ENCODE data around the gene PGAM1. TPM values are rescaled to one million over a fixed set of nuclear protein-coding genes. Genes with fewer than 3 reads are reported as not detected.

Gene PGAM1
- total RNA-seq, 3 donors from 2014 or later, result 162 to 182 (median 171) TPM

DNA sequence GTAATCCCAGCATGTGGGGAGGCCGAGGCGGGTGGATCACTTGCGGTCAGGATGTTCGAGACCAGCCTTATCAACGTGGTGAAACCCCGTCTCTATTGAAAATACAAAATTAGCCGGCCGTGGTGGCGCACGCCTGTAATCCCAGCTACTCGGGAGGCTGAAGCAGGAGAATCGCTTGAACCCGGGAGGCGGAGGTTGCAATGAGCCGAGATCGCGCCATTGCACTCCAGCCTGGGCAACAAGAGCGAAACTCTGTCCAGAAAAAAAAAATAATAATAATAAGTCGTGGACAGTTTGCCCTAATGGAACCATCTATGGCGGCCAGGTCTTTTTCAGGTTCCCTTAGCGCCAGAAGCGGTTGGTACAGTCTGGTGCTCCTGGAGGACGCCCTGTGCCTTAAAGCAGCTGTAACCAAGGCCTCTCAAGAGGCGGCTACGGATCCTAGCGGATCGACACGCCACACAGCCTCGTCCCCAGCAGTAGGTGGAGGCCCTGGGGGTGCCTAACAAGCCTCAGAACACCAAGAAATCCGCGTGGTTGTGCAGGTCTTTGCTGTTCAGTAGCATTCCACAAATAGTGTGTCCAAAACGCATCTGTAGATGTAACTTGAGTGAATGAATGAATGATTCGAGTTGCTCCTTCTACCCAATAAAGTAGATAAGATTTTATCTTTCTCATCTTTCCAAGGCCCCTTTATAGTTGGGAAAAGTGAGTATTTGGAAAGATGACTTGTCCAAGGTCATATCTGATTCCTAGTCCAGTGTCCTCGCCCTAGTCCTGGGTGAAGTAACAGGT is 982 bp downstream of the PGAM1 start:
- H3K27me3 ChIP-seq, result no peaks in the 10 kb centered on the region
- intact Hi-C loops (cut with DNase I; ENCODE audit: low total_unique reads), result no loop called here
- H3K27ac ChIP-seq, result peak overlapping the region; percentile 88 to 91
- no peaks in the 10 kb centered on the region for H3K36me3 ChIP-seq
- TF ChIP-seq, protein P1, sequence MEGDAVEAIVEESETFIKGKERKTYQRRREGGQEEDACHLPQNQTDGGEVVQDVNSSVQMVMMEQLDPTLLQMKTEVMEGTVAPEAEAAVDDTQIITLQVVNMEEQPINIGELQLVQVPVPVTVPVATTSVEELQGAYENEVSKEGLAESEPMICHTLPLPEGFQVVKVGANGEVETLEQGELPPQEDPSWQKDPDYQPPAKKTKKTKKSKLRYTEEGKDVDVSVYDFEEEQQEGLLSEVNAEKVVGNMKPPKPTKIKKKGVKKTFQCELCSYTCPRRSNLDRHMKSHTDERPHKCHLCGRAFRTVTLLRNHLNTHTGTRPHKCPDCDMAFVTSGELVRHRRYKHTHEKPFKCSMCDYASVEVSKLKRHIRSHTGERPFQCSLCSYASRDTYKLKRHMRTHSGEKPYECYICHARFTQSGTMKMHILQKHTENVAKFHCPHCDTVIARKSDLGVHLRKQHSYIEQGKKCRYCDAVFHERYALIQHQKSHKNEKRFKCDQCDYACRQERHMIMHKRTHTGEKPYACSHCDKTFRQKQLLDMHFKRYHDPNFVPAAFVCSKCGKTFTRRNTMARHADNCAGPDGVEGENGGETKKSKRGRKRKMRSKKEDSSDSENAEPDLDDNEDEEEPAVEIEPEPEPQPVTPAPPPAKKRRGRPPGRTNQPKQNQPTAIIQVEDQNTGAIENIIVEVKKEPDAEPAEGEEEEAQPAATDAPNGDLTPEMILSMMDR (IDR thresholded peaks at IDR 0.05), result no peak
- TF ChIP-seq POLR2AphosphoS5 (IDR thresholded peaks at IDR 0.05) (no peak), POLR2A (IDR thresholded peaks at IDR 0.05) (no peak)
- no peak for DNase-seq (ENCODE audit: low spot score in 2 of 2)
- peak overlapping the region; percentile 78 to 95 (median 89) for H3K4me3 ChIP-seq
- no peaks in the 10 kb centered on the region for H3K9me3 ChIP-seq
- peaks cover 0 to 13% of the 10 kb centered on the region in 2 donors for H3K4me1 ChIP-seq

DNA sequence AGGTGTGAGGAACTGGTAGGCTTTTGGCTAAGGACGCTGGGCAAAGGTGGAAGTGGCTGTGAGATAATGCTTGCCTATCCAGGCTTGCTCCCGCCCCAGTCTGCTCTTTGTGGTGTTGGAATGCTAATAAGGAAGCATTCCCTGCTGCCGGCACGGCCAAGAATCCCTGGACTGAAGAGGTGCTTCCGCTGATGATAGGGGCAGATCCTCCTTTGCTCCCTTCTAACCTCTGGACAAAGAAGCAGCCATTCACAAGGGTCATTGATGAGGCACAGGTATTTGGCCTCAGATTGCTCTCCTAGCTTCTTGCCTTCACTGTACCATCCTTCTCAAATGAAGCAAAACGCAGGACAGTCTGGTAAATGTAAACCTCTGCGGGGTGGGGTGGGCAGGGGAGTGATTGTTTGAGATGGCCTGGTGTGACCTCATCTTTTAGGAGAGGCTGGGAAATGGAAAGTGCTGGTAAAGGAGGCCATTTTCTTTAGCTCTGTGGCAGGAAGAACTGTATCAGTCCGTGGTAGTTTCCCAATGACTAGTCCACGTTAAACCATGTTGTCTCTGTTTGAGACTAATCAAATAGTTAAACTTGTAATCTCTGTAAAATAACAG is 1.7 kb downstream of the PGAM1 start:
- TF ChIP-seq, protein P1 (IDR thresholded peaks at IDR 0.05), result no peak
- peak in 1 of 3 donors; percentile 13 for TF ChIP-seq POLR2AphosphoS5 (IDR thresholded peaks at IDR 0.05)
- no peak for TF ChIP-seq POLR2A (IDR thresholded peaks at IDR 0.05)
- Histone ChIP-seq H3K4me1 (peaks cover 0 to 13% of the 10 kb centered on the region in 2 donors), H3K27me3 (no peaks in the 10 kb centered on the region), H3K27ac (peak overlapping the region; percentile 88 to 91), H3K4me3 (peak overlapping the region; percentile 78 to 95 (median 89)), H3K36me3 (no peaks in the 10 kb centered on the region), H3K9me3 (no peaks in the 10 kb centered on the region)
- DNase-seq (ENCODE audit: low spot score in 2 of 2), result peak in 1 of 2 donors; percentile 49
- intact Hi-C loops (cut with DNase I; ENCODE audit: low total_unique reads), result no loop called here

DNA sequence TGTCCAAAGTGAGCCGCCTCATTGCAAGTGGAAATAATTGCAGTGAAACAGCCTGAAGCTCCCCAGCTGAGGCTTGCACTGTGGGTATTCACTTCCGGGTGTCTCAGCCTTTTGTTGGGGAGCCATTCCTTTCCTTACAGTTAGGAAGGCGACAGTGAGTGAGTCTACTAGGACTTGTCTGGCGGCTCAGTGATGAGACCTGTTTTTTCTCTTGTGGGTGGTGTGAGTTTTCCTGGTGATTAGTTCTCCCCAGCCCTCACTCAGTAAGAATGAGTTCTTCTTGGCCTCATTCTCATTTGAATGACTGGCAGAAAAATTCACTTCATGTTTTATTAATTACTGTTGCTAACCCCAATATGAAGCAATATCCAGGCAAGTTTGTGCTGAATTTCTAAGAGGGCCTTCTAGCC is 2.6 kb downstream of the PGAM1 start:
- no peak for DNase-seq (ENCODE audit: low spot score in 2 of 2)
- intact Hi-C loops (cut with DNase I; ENCODE audit: low total_unique reads), result no loop called here
- peaks cover 3% of the 10 kb centered on the region for H3K36me3 ChIP-seq
- TF ChIP-seq, protein P1 (IDR thresholded peaks at IDR 0.05), result no peak
- TF ChIP-seq POLR2AphosphoS5 (IDR thresholded peaks at IDR 0.05) (no peak), POLR2A (IDR thresholded peaks at IDR 0.05) (no peak)
- H3K4me3 ChIP-seq, result peak overlapping the region in 1 of 3 donors; percentile 78
- no peaks in the 10 kb centered on the region for H3K9me3 ChIP-seq
- H3K4me1 ChIP-seq, result peaks cover 0 to 13% of the 10 kb centered on the region in 2 donors
- peak overlapping the region; percentile 27 to 91 for H3K27ac ChIP-seq
- H3K27me3 ChIP-seq, result no peaks in the 10 kb centered on the region

DNA sequence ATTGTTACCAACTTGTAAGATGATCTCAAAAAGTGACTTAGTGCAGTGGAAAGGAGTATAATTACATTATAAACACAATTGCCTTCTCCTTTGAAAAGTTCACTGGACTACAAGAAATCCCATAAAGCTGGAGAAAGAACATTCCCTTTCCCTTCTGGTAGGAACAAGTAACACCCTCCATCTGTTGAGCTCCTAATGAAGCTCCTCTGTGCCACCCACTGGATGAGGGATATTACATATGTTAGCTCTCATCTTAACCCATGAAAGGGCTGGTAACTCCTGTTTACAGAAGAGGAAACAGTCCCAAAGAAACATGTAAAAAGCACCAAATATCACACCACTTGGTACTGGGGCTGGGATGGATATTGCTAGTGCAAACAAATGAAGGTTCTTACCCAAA is 8.1 kb downstream of the PGAM1 start:
- DNase-seq (ENCODE audit: low spot score in 2 of 2), result no peak
- intact Hi-C loops (cut with DNase I; ENCODE audit: low total_unique reads), result no loop called here
- no peak overlapping the region for H3K4me3 ChIP-seq
- H3K27me3 ChIP-seq, result no peaks in the 10 kb centered on the region
- H3K9me3 ChIP-seq, result no peaks in the 10 kb centered on the region
- TF ChIP-seq POLR2A (IDR thresholded peaks at IDR 0.05), result no peak
- no peak for TF ChIP-seq POLR2AphosphoS5 (IDR thresholded peaks at IDR 0.05)
- TF ChIP-seq, protein P1 (IDR thresholded peaks at IDR 0.05), result no peak
- H3K4me1 ChIP-seq, result no peaks in the 10 kb centered on the region
- H3K36me3 ChIP-seq, result peaks cover 8% of the 10 kb centered on the region
- no peak overlapping the region for H3K27ac ChIP-seq

DNA sequence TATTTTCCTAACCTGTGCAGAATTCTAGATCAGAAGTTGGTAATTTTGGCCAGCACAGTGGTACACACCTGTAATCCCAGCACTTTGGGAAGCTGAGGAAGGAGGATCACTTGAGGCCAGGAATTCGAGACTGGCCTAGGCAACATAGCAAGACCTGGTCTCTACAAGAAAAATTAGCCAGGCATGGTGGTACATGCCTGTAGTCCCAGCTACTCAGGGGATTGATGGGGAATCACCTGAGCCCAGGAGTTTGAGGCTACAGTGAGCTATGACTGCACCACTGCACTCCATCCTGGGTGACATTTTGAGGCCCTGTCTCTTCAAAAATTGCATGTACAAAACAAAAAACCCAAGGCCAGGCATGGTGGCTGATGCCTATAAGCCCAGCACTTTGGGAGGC is 8.6 kb downstream of the PGAM1 start:
- no peaks in the 10 kb centered on the region for H3K27me3 ChIP-seq
- TF ChIP-seq, protein P1 (IDR thresholded peaks at IDR 0.05), result no peak
- H3K4me1 ChIP-seq, result no peaks in the 10 kb centered on the region
- intact Hi-C loops (cut with DNase I; ENCODE audit: low total_unique reads), result no loop called here
- DNase-seq (ENCODE audit: low spot score in 2 of 2), result no peak
- H3K27ac ChIP-seq, result no peak overlapping the region
- H3K4me3 ChIP-seq, result no peak overlapping the region
- peaks cover 8% of the 10 kb centered on the region for H3K36me3 ChIP-seq
- no peaks in the 10 kb centered on the region for H3K9me3 ChIP-seq

Data from breast epithelium (tissue), 4 donors.